GM18951 (cell line): Measurements from ENCODE around the gene MAPKAPK2.

Experiments used
- POLR2A ChIP-seq: IDR thresholded peaks from 4 replicates; pipeline ENCODE4 v1.6.1; 2011; ENCODE audit warnings: mild to moderate bottlenecking; ENCODE audit not compliant: insufficient read length, insufficient read depth; ENCODE audit errors: extremely low read depth
- in situ Hi-C: fragments of 300-500 bp; cut with MboI; formaldehyde crosslinking; loops from one replicate; pipeline ENCODE4 v1.12.0; 2022; ENCODE audit warnings: low sequenced_read_pairs, mixed read lengths, inconsistent platforms; ENCODE audit not compliant: unreplicated experiment

MAPKAPK2 gene

DNA sequence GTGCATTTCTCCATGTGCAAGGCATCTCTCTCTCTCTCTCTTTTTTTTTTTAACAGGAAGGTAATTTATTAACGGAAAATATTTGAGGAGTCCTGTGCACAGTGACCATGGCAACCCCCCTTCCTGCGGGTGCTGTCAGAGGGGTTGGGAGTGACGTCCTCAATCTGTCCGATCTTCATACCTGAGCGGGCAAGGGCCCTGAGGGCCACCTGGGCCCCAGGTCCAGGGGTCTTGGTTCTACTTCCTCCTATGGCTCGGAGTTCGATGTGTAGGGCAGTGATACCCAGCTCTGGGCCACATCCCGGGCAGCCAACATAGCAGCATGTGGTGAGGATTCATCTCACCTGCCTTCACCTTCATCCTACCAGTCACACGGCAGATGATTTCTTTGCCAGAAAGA, 11.0 kb downstream of the MAPKAPK2 start:
- in situ Hi-C loops: no loop called here
- no peak for TF ChIP-seq POLR2A

DNA sequence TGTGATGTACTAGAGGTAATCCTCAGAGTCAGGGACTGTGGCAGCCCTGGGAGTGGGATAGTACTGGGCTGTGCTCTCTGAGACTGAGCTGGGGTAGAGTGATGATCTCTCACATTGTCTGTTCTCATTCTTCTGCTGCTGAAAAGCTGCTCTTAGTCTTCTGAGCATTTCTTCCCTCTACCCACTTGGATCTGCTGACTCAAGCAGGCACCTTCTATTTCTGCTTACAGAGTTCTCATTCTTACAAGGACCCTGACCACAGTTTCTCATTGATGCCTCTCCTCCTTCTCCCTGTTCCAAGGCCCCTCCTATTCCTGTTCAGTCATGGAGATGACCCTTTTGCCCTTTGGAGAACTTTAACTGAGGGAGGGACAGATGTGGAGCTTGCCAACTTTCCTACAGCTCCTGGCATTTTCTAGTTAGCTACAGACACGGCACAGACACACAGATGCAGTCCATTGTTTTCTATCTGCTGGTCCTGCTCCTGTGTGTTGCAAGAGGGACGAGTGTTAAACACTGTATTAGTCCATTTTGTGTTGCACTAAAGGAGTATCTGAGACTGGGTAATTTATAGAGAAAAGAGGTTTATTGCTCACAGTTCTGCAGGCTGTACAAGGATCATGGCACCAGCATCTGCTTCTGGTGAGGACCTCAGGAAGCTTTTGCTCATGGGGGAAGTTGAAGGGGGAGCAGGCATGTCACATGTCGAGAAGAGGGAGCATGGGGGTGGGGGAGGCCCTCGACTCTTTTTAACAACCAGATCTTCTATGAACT, 12.3 kb downstream of the MAPKAPK2 start:
- in situ Hi-C loops: no loop called here
- no peak for TF ChIP-seq POLR2A

- in situ Hi-C loops: no loop called here
- TF ChIP-seq POLR2A: no peak
These were observed 13.3 kb downstream of the MAPKAPK2 start for GRCh38 chr1:206698011-206698410.

GRCh38 chr1:206699000-206699586, 14.4 kb downstream of the MAPKAPK2 start:
- no peak for TF ChIP-seq POLR2A
- in situ Hi-C loops: no loop called here

DNA sequence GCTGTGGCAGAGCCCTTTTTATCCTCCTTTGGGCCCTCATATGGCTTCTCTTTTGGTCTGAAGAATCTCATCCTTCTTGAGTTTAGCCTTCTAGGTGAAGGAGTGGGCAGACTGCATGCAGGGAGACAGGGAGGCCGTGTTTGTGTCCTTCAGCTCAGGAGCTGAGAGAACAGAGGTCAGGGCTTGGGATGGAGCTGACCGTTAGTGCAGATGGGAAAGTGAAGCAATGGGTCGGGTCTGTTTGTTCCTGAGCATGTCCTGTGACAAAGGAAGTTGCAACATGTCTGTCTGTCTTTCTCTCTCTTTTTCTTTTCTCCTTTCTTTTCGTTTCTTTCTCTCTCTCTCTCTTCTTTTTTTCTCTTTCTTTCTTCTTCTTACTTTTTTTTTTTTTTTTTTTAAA, 14.9 kb downstream of the MAPKAPK2 start:
- in situ Hi-C loops: no loop called here
- no peak for TF ChIP-seq POLR2A

- TF ChIP-seq POLR2A: no peak
- in situ Hi-C loops: no loop called here
These were observed 15.8 kb downstream of the MAPKAPK2 start for GRCh38 chr1:206700445-206701036.

DNA sequence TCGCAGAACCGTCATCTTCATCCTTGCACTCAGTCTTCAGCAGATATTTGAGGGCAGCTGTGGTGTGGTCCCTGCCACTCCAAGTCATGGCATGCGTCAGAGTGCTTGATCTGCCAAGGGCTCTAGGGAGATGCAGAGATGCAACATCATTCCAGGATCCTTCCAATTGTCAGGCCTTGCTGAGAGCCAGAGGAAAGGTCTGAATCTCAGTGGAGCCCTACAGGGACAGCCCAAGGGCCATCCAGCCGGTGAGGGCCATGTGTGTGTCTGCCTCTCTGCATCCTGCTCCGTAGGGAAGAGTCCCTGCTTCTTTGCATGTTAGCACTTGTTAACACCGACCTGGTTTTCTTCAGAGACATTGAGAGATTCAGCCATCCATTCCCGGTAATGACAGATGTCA, 17.6 kb downstream of the MAPKAPK2 start:
- TF ChIP-seq POLR2A: no peak
- in situ Hi-C loops: no loop called here

DNA sequence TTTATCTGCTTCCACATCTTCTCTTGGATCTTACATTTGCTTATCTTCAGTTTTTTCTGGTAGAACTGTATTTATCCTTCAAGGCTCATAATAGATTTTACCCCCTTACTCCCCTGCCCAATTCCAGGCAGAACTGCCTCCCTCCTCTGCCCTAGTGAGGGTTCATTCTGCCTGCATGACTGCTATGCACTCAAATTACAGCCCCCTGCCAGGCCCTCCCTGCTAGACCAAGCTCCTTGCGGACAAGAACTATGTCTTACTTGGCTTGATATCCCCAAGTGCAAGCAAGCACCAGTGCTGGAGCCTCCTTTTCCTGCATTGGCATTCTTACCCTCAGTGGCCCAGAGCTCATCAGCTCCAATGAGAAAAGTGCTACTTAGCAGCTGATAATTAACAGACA, 18.1 kb downstream of the MAPKAPK2 start:
- TF ChIP-seq POLR2A: no peak
- in situ Hi-C loops: no loop called here

DNA sequence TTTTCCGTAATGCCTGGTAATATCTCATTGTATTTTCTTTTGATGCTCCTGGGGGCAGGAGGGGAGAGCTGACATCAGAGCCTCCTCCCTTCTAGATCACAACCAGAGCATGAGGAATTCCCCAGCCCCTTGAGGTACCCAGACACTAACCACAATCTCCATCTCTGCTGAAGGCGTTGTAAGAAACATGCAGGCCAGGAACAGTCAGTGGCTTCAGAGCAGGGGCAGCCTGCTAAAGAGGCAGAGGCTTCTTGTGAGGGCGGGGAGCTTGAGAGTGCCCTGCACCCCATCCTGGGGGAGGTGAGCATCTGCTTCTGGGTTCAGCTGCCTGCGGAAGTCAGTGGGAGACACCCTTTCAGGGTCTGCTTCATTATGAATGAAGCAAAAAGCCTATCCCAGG, 19.0 kb downstream of the MAPKAPK2 start:
- in situ Hi-C loops: no loop called here
- no peak for TF ChIP-seq POLR2A

DNA sequence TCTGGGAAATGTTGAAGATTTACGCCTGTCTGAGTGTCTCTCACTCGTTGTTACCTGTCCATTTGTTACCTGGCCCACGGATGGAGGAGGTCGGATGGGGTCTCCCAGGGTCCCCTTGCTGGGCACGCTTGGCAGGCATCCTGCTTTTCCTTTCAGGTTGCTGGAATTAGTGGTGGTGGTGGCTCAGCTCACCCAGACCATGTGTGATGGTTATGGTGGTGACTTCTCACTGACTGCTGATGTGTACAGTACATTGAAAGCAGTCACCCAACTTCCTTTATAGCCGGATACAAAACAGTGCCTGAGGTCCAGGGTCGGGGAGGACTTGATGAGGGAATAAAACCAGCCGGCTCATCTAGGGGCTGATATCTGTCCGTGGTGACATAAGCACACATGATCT, 19.5 kb downstream of the MAPKAPK2 start:
- no peak for TF ChIP-seq POLR2A

GRCh38 chr1:206705191-206705590, 20.5 kb downstream of the MAPKAPK2 start:
- TF ChIP-seq POLR2A: no peak
- in situ Hi-C loops: no loop called here

More for the DNA sequence above, 19.5 kb downstream of the MAPKAPK2 start:
- in situ Hi-C loops: no loop called here

DNA sequence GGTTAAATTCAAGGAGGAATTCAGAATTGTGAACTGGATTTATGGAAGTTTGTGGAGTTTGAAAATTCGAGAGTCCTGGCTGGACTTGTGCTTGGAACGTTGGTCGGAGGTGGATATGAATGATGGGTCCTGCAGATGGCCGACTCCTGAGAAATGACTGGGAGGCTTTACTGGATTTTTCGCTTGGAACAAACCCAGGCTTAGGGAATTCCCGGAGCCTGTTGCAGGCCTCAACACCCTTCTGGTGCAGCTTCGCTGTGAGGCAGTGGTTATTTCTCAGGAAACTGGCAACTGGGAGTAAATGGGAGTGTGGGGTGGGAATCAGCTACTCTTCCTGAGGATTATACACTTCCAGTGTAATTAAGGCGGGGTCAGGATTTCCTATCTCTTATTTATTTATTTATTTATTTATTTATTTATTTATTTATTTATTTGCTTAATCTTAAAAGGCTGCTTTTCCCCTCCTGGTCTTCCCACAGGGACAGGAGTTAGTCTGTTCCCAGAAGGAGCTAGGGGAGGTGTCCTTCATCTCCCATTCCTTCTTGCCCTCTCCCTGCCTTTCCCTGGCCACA, 21.1 kb downstream of the MAPKAPK2 start:
- in situ Hi-C loops: no loop called here
- TF ChIP-seq POLR2A: no peak

GRCh38 chr1:206706298-206706791, 21.6 kb downstream of the MAPKAPK2 start:
- in situ Hi-C loops: no loop called here
- TF ChIP-seq POLR2A: no peak
